Activated CD4-positive, alpha-beta memory T cell treated with anti-CD3 and anti-CD28 coated beads, Interleukin-2, amount 10 ng/mL, durations not matched to agents 7 days and 5 days (primary cell): Measurements from ENCODE around the gene ATP6V0A4. TPM values are rescaled to one million over a fixed set of nuclear protein-coding genes. Genes with fewer than 3 reads are reported as not detected.

Experiments
- CTCF ChIA-PET: fragments of 350-600 bp; sonication (Branson Sonifier 250); formaldehyde crosslinking; loops from one replicate; lab custom pipeline; 2021; ENCODE audit warnings: antibody characterized with exemption, inconsistent platforms; lab: Charles Lee
- POLR2A ChIA-PET: fragments of 350-600 bp; sonication (Branson Sonifier 250); formaldehyde crosslinking; loops from one replicate; lab custom pipeline; 2021; ENCODE audit warnings: antibody characterized with exemption; lab: Charles Lee
- DNase-seq: peaks from one replicate; pipeline ENCODE4 v3.0.0-alpha.2; 2020
- H3K27ac Mint-ChIP-seq: one replicate; pipeline ENCODE4 v1.8.0; 2021; ENCODE audit warnings: mild to moderate bottlenecking, mixed read lengths
- H3K27me3 Mint-ChIP-seq: one replicate; pipeline ENCODE4 v1.8.0; 2021; ENCODE audit warnings: mixed read lengths
- H3K36me3 Mint-ChIP-seq: one replicate; pipeline ENCODE4 v1.8.0; 2021; ENCODE audit warnings: low read depth, mixed read lengths
- H3K4me1 Mint-ChIP-seq: one replicate; pipeline ENCODE4 v1.8.0; 2021; ENCODE audit warnings: mixed read lengths
- H3K4me3 Mint-ChIP-seq: one replicate; pipeline ENCODE4 v1.8.0; 2021; ENCODE audit warnings: mild to moderate bottlenecking, mixed read lengths
- H3K9me3 Mint-ChIP-seq: one replicate; pipeline ENCODE4 v1.8.0; 2021; ENCODE audit warnings: mixed read lengths
- total RNA-seq, 2 experiments: library from RNA; stranded (reverse); gene quantifications; one replicate each; pipeline ENCODE4 v1.2.3, GENCODE V29; 2021

Gene ATP6V0A4
- total RNA-seq, result under 1 TPM in 1 of 2 experiments, not detected in 1; 0.23 TPM

- Mint-ChIP-seq H3K9me3 (no peaks in the 10 kb centered on the region), H3K27me3 (peaks cover 4% of the 10 kb centered on the region), H3K27ac (no peak within 1 kb of the TSS), H3K4me3 (no peak within 1 kb of the TSS), H3K4me1 (peaks cover 25% of the 10 kb centered on the region), H3K36me3 (no peaks in the 10 kb centered on the region)
- CTCF ChIA-PET, result no interaction called here
- no peak for DNase-seq
- POLR2A ChIA-PET, result no interaction called here
Measured at GRCh38 chr7:138797715-138798320, at the start of gene ATP6V0A4, which contains the start of gene TMEM213. Gene ATP6V0A4 (minus strand): TSS chr7:138798196. CDS start chr7:138771247, 26,949 bp downstream. Gene TMEM213 (plus strand): TSS chr7:138797994. CDS start chr7:138798105, 111 bp downstream.

- no peak overlapping the region for H3K4me3 Mint-ChIP-seq
- ChIA-PET CTCF (no interaction called here), POLR2A (no interaction called here)
- no peaks in the 10 kb centered on the region for H3K4me1 Mint-ChIP-seq
- no peak for DNase-seq
- H3K36me3 Mint-ChIP-seq, result no peaks in the 10 kb centered on the region
- peaks cover 3% of the 10 kb centered on the region for H3K9me3 Mint-ChIP-seq
- no peak overlapping the region for H3K27ac Mint-ChIP-seq
- H3K27me3 Mint-ChIP-seq, result peaks cover 15% of the 10 kb centered on the region
Measured at GRCh38 chr7:138845711-138846110, 47.7 kb upstream of the ATP6V0A4 start.

- Mint-ChIP-seq H3K4me1 (no peaks in the 10 kb centered on the region), H3K4me3 (no peak overlapping the region), H3K27me3 (peaks cover 12% of the 10 kb centered on the region), H3K36me3 (no peaks in the 10 kb centered on the region), H3K27ac (no peak overlapping the region), H3K9me3 (no peaks in the 10 kb centered on the region)
- POLR2A ChIA-PET, result no interaction called here
- CTCF ChIA-PET, result interaction anchor here (1.0 kb wide), 1 partner anchor 106 kb away, joined by 3 read pairs; no protein-coding TSS in a partner anchor
- DNase-seq, result no peak
Measured at GRCh38 chr7:138843632-138844580, 45.9 kb upstream of the ATP6V0A4 start.

GRCh38 chr7:138842111-138842510 is 44.1 kb upstream of the ATP6V0A4 start:
- no peaks in the 10 kb centered on the region for H3K9me3 Mint-ChIP-seq
- no peak overlapping the region for H3K4me3 Mint-ChIP-seq
- ChIA-PET CTCF (no interaction called here), POLR2A (no interaction called here)
- no peaks in the 10 kb centered on the region for H3K4me1 Mint-ChIP-seq
- no peaks in the 10 kb centered on the region for H3K36me3 Mint-ChIP-seq
- no peak for DNase-seq
- H3K27me3 Mint-ChIP-seq, result peaks cover 15% of the 10 kb centered on the region
- H3K27ac Mint-ChIP-seq, result no peak overlapping the region

GRCh38 chr7:138838166-138838565 is 40.2 kb upstream of the ATP6V0A4 start:
- H3K9me3 Mint-ChIP-seq, result no peaks in the 10 kb centered on the region
- POLR2A ChIA-PET, result no interaction called here
- no peaks in the 10 kb centered on the region for H3K36me3 Mint-ChIP-seq
- DNase-seq, result no peak
- H3K4me3 Mint-ChIP-seq, result no peak overlapping the region
- CTCF ChIA-PET, result no interaction called here
- no peak overlapping the region for H3K27ac Mint-ChIP-seq
- peaks cover 23% of the 10 kb centered on the region for H3K27me3 Mint-ChIP-seq
- H3K4me1 Mint-ChIP-seq, result peaks cover 19% of the 10 kb centered on the region

- Mint-ChIP-seq H3K4me1 (peaks cover 24% of the 10 kb centered on the region), H3K36me3 (no peaks in the 10 kb centered on the region), H3K27me3 (peaks cover 29% of the 10 kb centered on the region), H3K9me3 (no peaks in the 10 kb centered on the region), H3K27ac (no peak overlapping the region), H3K4me3 (no peak overlapping the region)
- POLR2A ChIA-PET, result no interaction called here
- CTCF ChIA-PET, result no interaction called here
- DNase-seq, result no peak
Measured at GRCh38 chr7:138837627-138838026, 39.6 kb upstream of the ATP6V0A4 start.

GRCh38 chr7:138835087-138835486 is 37.1 kb upstream of the ATP6V0A4 start:
- Mint-ChIP-seq H3K4me3 (no peak overlapping the region), H3K27ac (no peak overlapping the region), H3K36me3 (no peaks in the 10 kb centered on the region), H3K27me3 (peaks cover 44% of the 10 kb centered on the region), H3K4me1 (peaks cover 24% of the 10 kb centered on the region), H3K9me3 (no peaks in the 10 kb centered on the region)
- no peak for DNase-seq
- ChIA-PET POLR2A (no interaction called here), CTCF (no interaction called here)

GRCh38 chr7:138834583-138834982 is 36.6 kb upstream of the ATP6V0A4 start:
- H3K36me3 Mint-ChIP-seq, result no peaks in the 10 kb centered on the region
- peak; percentile 45 for DNase-seq
- H3K9me3 Mint-ChIP-seq, result no peaks in the 10 kb centered on the region
- H3K27me3 Mint-ChIP-seq, result peaks cover 46% of the 10 kb centered on the region
- H3K4me1 Mint-ChIP-seq, result peaks cover 24% of the 10 kb centered on the region
- ChIA-PET CTCF (no interaction called here), POLR2A (no interaction called here)
- H3K4me3 Mint-ChIP-seq, result no peak overlapping the region
- no peak overlapping the region for H3K27ac Mint-ChIP-seq

- Mint-ChIP-seq H3K27ac (no peak overlapping the region), H3K27me3 (peaks cover 44% of the 10 kb centered on the region), H3K4me3 (no peak overlapping the region), H3K4me1 (peaks cover 24% of the 10 kb centered on the region), H3K36me3 (no peaks in the 10 kb centered on the region), H3K9me3 (no peaks in the 10 kb centered on the region)
- POLR2A ChIA-PET, result no interaction called here
- no peak for DNase-seq
- CTCF ChIA-PET, result no interaction called here
Measured at GRCh38 chr7:138833596-138833995, 35.6 kb upstream of the ATP6V0A4 start.

GRCh38 chr7:138832966-138833365 is 35.0 kb upstream of the ATP6V0A4 start:
- ChIA-PET CTCF (no interaction called here), POLR2A (no interaction called here)
- Mint-ChIP-seq H3K4me3 (no peak overlapping the region), H3K27ac (no peak overlapping the region), H3K4me1 (peaks cover 24% of the 10 kb centered on the region), H3K27me3 (peaks cover 43% of the 10 kb centered on the region), H3K36me3 (no peaks in the 10 kb centered on the region), H3K9me3 (no peaks in the 10 kb centered on the region)
- DNase-seq, result no peak

- Mint-ChIP-seq H3K27me3 (peaks cover 51% of the 10 kb centered on the region), H3K36me3 (no peaks in the 10 kb centered on the region), H3K9me3 (peaks cover 6% of the 10 kb centered on the region), H3K27ac (no peak overlapping the region), H3K4me1 (peaks cover 25% of the 10 kb centered on the region), H3K4me3 (no peak overlapping the region)
- POLR2A ChIA-PET, result no interaction called here
- CTCF ChIA-PET, result no interaction called here
- no peak for DNase-seq
Measured at GRCh38 chr7:138829335-138829734, 31.3 kb upstream of the ATP6V0A4 start.

- no peak overlapping the region for H3K27ac Mint-ChIP-seq
- DNase-seq, result no peak
- peaks cover 46% of the 10 kb centered on the region for H3K27me3 Mint-ChIP-seq
- H3K4me1 Mint-ChIP-seq, result peaks cover 16% of the 10 kb centered on the region
- no peak overlapping the region for H3K4me3 Mint-ChIP-seq
- ChIA-PET POLR2A (no interaction called here), CTCF (no interaction called here)
- peaks cover 6% of the 10 kb centered on the region for H3K9me3 Mint-ChIP-seq
- no peaks in the 10 kb centered on the region for H3K36me3 Mint-ChIP-seq
Measured at GRCh38 chr7:138828302-138828701, 30.3 kb upstream of the ATP6V0A4 start.

- Mint-ChIP-seq H3K9me3 (peaks cover 6% of the 10 kb centered on the region), H3K4me3 (no peak overlapping the region), H3K27ac (no peak overlapping the region), H3K4me1 (peaks cover 11% of the 10 kb centered on the region), H3K36me3 (no peaks in the 10 kb centered on the region), H3K27me3 (peaks cover 28% of the 10 kb centered on the region)
- CTCF ChIA-PET, result no interaction called here
- POLR2A ChIA-PET, result no interaction called here
- DNase-seq, result no peak
Measured at GRCh38 chr7:138825049-138825721, 27.2 kb upstream of the ATP6V0A4 start.
